Smooth muscle cell of the brain vasculature (primary cell): Measurements from ENCODE around the gene COL20A1.
"Not testable (repeated sequence)": the region's sequence is repeated elsewhere in the genome, so short reads cannot be mapped to it uniquely, and the experiment has no call there.

Source experiments
- DNase-seq: peaks from one replicate; pipeline ENCODE4 v3.0.0-alpha.2; 2012; ENCODE audit warnings: low read depth, low spot score

The COL20A1 gene

GRCh38 chr20:63332488-63333240 is 39.7 kb downstream of the COL20A1 start:
- DNase-seq = no peak

- no peak for DNase-seq
These were observed 40.4 kb downstream of the COL20A1 start for GRCh38 chr20:63333241-63333836.

- DNase-seq = no peak
These were observed 41.4 kb downstream of the COL20A1 start for GRCh38 chr20:63334356-63334755.

GRCh38 chr20:63335060-63335459 is 42.1 kb downstream of the COL20A1 start:
- DNase-seq = not testable (repeated sequence)

- no peak for DNase-seq
These were observed 42.7 kb downstream of the COL20A1 start for GRCh38 chr20:63335711-63336110.

GRCh38 chr20:63336232-63336752 is 43.3 kb downstream of the COL20A1 start:
- DNase-seq = no peak

- peak; percentile 87 for DNase-seq
These were observed 44.9 kb downstream of the COL20A1 start for GRCh38 chr20:63337786-63338420.

- DNase-seq = not testable (repeated sequence)
These were observed 46.4 kb downstream of the COL20A1 start for GRCh38 chr20:63339154-63340094.

GRCh38 chr20:63340158-63340688 is 47.2 kb downstream of the COL20A1 start:
- not testable (repeated sequence) for DNase-seq

GRCh38 chr20:63342561-63343459 is 49.8 kb downstream of the COL20A1 start:
- DNase-seq = no peak

GRCh38 chr20:63343460-63344445 is 50.8 kb downstream of the COL20A1 start:
- DNase-seq = no peak

- no peak for DNase-seq
These were observed 51.8 kb downstream of the COL20A1 start for GRCh38 chr20:63344616-63345327.

GRCh38 chr20:63345328-63346100 is 52.5 kb downstream of the COL20A1 start:
- no peak for DNase-seq

- no peak for DNase-seq
These were observed 53.4 kb downstream of the COL20A1 start for GRCh38 chr20:63346131-63347080.

GRCh38 chr20:63347081-63347741 is 54.2 kb downstream of the COL20A1 start:
- no peak for DNase-seq
